HPDE6-E6E7 (cell line): ENCODE measurements around the gene ANKRD12.
A peak's percentile ranks its signal among the peaks of the same experiment; 100 is the strongest.

Experiments used
- DNase-seq: peaks from one replicate; pipeline ENCODE4 v3.0.0; 2011; ENCODE audit warnings: missing footprints; ENCODE audit errors: extremely low spot score

Gene ANKRD12

DNA sequence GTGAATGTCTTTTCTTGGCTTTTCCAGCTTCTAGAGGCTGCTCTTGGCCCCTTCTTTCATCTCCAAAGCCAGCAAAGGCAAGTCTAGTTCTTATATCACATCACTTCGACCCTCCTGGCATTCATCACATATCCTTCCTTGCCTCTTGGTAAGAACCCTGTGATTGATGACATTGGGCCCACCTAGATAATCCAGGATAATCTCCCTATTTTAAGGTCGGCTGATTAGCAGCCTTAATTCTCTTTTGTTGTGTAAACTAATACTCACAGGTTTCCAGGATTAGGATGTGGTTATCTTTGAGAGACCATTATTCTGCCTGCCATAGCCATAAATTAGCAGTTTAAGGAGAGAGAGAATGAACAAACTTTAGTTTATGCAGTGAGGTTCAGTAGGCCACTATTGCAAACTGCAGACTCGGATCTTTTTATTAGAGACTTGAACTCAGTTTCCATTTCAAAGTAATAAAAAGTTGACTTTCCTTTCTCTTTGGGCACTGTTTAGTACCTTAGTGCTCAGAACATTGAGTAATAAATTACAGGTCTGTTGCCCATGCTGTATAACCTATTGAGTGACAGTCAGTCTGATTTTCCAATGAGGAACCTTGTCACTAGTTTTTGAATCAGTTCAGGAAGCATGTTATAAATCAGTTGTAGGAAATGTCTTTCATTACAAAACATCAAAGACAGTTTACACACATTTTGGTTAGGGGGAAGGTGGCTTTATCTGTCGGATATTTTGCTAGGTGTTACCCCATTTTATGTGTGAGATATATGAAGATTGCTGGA, 29.6 kb upstream of the ANKRD12 start:
- DNase-seq: no peak

- DNase-seq: no peak
Measured at GRCh38 chr18:9108911-9109310, 27.7 kb upstream of the ANKRD12 start.

DNA sequence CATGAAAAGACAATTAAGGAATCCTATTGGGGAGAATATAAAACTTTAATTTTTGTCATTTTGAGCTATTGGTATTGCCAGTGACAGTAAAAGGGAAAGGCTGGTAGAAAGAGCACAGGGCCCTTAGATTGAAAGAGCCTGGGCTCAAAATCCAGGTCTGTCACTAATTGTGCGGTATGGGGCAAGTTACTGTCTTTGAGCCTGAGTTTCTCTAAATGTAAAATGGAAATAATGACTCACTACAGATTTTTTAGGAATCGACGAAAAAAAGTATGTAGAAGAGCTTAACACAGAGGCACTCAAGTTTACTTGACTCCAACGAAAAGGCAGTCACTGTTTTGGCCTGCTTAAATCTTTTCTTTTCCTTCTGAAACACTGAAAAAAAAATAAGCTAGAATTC, 27.1 kb upstream of the ANKRD12 start:
- no peak for DNase-seq

- DNase-seq: no peak
Measured at GRCh38 chr18:9113468-9114149, 23.0 kb upstream of the ANKRD12 start.

GRCh38 chr18:9115984-9116383, 20.6 kb upstream of the ANKRD12 start:
- DNase-seq: no peak

GRCh38 chr18:9117980-9118841, 18.4 kb upstream of the ANKRD12 start:
- DNase-seq: no peak

DNA sequence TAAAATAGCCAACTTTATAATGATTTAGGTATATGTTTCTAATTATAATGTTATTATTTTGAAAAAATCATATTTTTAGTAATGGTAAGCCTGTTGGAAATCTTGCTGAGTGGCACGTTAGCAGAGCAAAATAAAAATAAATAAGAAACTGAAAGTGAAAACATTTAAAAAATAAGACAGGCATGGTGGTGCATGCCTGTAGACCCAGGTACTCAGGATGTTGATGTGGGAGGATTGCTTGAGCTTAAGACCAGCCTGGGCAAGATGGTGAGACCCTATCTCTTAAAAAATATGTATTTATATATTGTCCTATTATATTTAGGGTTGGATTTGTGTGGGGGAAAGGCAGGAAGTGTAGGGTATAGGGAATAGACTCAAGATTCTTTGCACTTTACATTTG, 15.8 kb upstream of the ANKRD12 start:
- no peak for DNase-seq

DNA sequence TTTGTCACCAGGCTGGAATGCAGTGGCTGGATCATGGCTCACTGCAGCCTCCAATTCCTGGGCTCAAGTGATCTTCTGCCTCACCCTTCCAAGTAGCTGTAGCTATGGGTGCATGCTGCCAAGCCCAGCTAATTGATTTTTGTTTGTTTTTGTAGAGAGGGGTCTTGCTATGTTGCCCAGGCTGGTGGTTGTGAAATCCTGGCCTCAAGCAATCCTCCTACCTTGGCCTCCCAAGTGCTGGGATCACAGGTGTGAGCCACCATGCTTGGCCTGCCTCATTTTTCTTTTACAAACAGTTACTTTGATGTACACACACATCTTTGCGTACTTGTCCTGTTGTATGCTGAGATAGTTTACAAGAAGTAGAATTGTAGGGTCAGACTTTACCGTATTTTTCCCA, 13.1 kb upstream of the ANKRD12 start:
- DNase-seq: no peak

DNA sequence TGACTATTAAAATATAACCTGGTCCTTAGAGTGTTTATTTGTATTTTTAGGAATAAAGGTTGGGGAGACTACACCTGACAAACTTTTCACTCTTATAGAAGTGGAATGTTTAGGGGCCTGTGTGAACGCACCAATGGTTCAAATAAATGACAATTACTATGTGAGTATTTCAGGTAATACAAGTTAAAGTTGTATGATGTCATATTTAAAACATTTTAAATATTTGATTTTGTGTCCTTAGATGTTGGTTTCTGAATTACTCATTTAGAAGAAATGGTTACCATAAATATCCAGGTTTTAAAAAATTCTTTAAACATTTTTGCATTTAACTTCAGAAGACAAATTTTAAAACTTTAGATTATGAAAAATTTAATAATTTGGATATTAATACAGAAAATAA, 11.8 kb upstream of the ANKRD12 start:
- DNase-seq: no peak

GRCh38 chr18:9126337-9126736, 10.2 kb upstream of the ANKRD12 start:
- DNase-seq: no peak

- no peak for DNase-seq
Measured at GRCh38 chr18:9130195-9130594, 6.4 kb upstream of the ANKRD12 start.

GRCh38 chr18:9130806-9131205, 5.8 kb upstream of the ANKRD12 start:
- DNase-seq: no peak

- DNase-seq: no peak
Measured at GRCh38 chr18:9132628-9133027, 4.0 kb upstream of the ANKRD12 start.

- DNase-seq: peak; percentile 35
Measured at GRCh38 chr18:9133225-9133624, 3.4 kb upstream of the ANKRD12 start.

GRCh38 chr18:9135081-9135911, 1.3 kb upstream of the ANKRD12 start:
- DNase-seq: no peak

GRCh38 chr18:9135912-9136314, 668 bp upstream of the ANKRD12 start:
- DNase-seq: no peak

GRCh38 chr18:9137168-9138066, 836 bp downstream of the ANKRD12 start:
- DNase-seq: peak; percentile 49

DNA sequence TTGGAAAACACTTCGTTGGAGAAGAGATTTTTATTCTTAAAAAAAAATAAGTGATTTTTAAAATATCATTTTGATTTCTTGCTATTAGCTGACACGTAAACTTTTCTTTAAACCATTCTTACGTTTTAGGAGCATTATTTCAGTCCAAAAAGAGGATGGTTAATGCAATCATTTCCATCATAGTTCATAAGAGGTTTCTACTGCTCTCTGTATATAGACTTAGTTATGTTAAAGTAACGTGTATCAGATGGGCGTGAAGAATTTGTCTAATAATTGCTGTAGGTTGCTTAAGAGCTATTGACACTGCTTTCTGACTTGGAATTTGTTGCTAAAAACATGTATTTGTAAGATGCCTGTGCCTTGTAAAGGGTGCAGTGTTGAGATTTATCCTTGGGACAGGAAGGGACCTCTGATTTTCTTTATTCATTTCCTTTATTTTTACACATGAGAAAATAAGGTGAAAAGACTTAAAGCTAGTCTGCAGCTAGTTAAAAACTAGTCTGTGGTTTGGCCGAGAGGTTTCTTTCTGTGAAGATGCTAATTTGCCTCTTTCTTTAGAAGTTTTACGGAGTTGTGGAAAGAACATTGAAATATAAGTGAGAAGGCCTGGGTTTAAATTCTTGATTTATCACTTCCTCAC, 2.9 kb downstream of the ANKRD12 start:
- DNase-seq: no peak

GRCh38 chr18:9140381-9140780, 3.8 kb downstream of the ANKRD12 start:
- DNase-seq: no peak

- DNase-seq: no peak
Measured at GRCh38 chr18:9140984-9141383, 4.4 kb downstream of the ANKRD12 start.
